K562 (cell line): ENCODE results near the gene YTHDC2. TPM values are rescaled to one million over a fixed set of nuclear protein-coding genes. Genes with fewer than 3 reads are reported as not detected.

Source experiments
- CC2D1A ChIP-seq: fragments of 450-650 bp; IDR thresholded peaks from 2 replicates; pipeline ENCODE4 v1.6.1; 2017; ENCODE audit warnings: mild to moderate bottlenecking
- ILK ChIP-seq: fragments of 450-650 bp; IDR thresholded peaks from 2 replicates; pipeline ENCODE4 v1.6.1; 2016; ENCODE audit warnings: missing genetic modification characterization, low read depth, mild to moderate bottlenecking, missing compliant biosample characterization, moderate library complexity, borderline replicate concordance
- MCM5 ChIP-seq: fragments of 450-650 bp; IDR thresholded peaks from 2 replicates; pipeline ENCODE4 v1.6.1; 2016; ENCODE audit warnings: low read depth
- MYC ChIP-seq, 2 experiments: fragments of 250-450 bp in 1 of 2; sonication (Bioruptor Pico) in 1 of 2; IDR thresholded peaks; 2 replicates each; pipeline versions ENCODE4 v1.5.1 to v1.6.1; 2012 to 2021; ENCODE audit warnings: low read depth in 2 of 2, borderline replicate concordance in 1 of 2, improper control_type of control experiment in 1 of 2, low read length in 1 of 2, mild to moderate bottlenecking in 1 of 2, moderate library complexity in 1 of 2
- RAD21 ChIP-seq, 2 experiments: fragments of 250-450 bp in 1 of 2; fragments of 450-650 bp in 1 of 2; sonication (Bioruptor Pico) in 1 of 2; formaldehyde crosslinking in 1 of 2; IDR thresholded peaks in 1 of 2; conservative IDR thresholded peaks in 1 of 2; 2 replicates each; pipeline versions ENCODE4 v1.4.0 to v1.8.0; 2020 to 2022; ENCODE audit warnings: mild to moderate bottlenecking in 2 of 2, moderate library complexity in 1 of 2
- RB1 ChIP-seq: fragments of 450-650 bp; IDR thresholded peaks from 2 replicates; pipeline ENCODE4 v1.6.1; 2017; ENCODE audit warnings: low read depth, mild to moderate bottlenecking
- RNF2 ChIP-seq: sonication (generic); IDR thresholded peaks from 2 replicates; pipeline ENCODE4 v1.6.1; 2016
- SMARCA4 ChIP-seq: fragments of 450-650 bp; IDR thresholded peaks from 2 replicates; pipeline ENCODE4 v1.6.1; 2016
- SMC3 ChIP-seq: conservative IDR thresholded peaks from 2 replicates; pipeline ENCODE4 v1.6.1; 2011; ENCODE audit warnings: low read depth, low read length, improper control_type of control experiment; ENCODE audit not compliant: insufficient read depth
- TARDBP ChIP-seq: fragments of 450-650 bp; IDR thresholded peaks from 2 replicates; pipeline ENCODE4 v1.6.1; 2016
- TCF3 ChIP-seq: sonication (generic); formaldehyde crosslinking; IDR thresholded peaks from 2 replicates; pipeline ENCODE4 v1.4.0; 2020; ENCODE audit warnings: mild to moderate bottlenecking, missing genetic modification reagents
- ZBTB7A ChIP-seq: IDR thresholded peaks from 2 replicates; pipeline ENCODE4 v1.6.1; 2011; ENCODE audit warnings: low read depth, mild to moderate bottlenecking, low read length, moderate library complexity, borderline replicate concordance; ENCODE audit not compliant: control insufficient read depth
- polyA plus RNA-seq, 8 experiments: library from polyadenylated mRNA; depleted of rRNA in 4 of 8; stranded (reverse) in 5 of 8; unstranded in 3 of 8; fragments of >200 nt; fragmentation: Nextera tagmentation in 2 of 8; fragmentation: Illumina TruSeq in 1 of 8; extraction: Ambion mirVana in 2 of 8; extraction: Trizol in 1 of 8; gene quantifications; 2 replicates each; pipeline versions ENCODE4 v1.2.1 to v1.2.3, GENCODE V29; 2011 to 2014; ENCODE audit warnings: inconsistent platforms in 1 of 8, missing spikeins in 1 of 8
- total RNA-seq, 7 experiments: library from RNA; depleted of rRNA in 6 of 7; stranded (reverse); fragments of >200 nt in 6 of 7; fragmentation: Illumina TruSeq in 2 of 7; extraction: Trizol in 2 of 7; gene quantifications; 2 replicates each; pipeline versions ENCODE4 v1.2.1 to v1.2.3, GENCODE V29; 2011 to 2021; ENCODE audit warnings: low replicate concordance in 1 of 7
- TF ChIP-seq, protein P1 (sequence below): fragments of 450-650 bp; formaldehyde crosslinking; IDR thresholded peaks from 2 replicates; pipeline ENCODE4 v1.4.0; 2020; ENCODE audit warnings: mild to moderate bottlenecking, moderate library complexity
- TF ChIP-seq, protein P2 (sequence below): fragments of 200-800 bp; sonication (Bioruptor generic); IDR thresholded peaks from 2 replicates; pipeline ENCODE4 v1.6.1; 2017; ENCODE audit warnings: missing genetic modification characterization, missing compliant biosample characterization
- TF ChIP-seq, protein P3 (sequence below), 2 experiments: fragments of 450-650 bp; formaldehyde crosslinking in 1 of 2; IDR thresholded peaks; 2 replicates each; pipeline versions ENCODE4 v1.4.0 to v1.6.1; 2014 to 2020; ENCODE audit warnings: mild to moderate bottlenecking in 2 of 2, borderline replicate concordance in 1 of 2, low read depth in 1 of 2

YTHDC2 gene
- total and polyA plus RNA-seq, 9 of the 15 experiments (the other 6 are each of a cell fraction or from before 2014, with no cell fraction given), result 2.7 to 21.6 (median 15.9) TPM

DNA sequence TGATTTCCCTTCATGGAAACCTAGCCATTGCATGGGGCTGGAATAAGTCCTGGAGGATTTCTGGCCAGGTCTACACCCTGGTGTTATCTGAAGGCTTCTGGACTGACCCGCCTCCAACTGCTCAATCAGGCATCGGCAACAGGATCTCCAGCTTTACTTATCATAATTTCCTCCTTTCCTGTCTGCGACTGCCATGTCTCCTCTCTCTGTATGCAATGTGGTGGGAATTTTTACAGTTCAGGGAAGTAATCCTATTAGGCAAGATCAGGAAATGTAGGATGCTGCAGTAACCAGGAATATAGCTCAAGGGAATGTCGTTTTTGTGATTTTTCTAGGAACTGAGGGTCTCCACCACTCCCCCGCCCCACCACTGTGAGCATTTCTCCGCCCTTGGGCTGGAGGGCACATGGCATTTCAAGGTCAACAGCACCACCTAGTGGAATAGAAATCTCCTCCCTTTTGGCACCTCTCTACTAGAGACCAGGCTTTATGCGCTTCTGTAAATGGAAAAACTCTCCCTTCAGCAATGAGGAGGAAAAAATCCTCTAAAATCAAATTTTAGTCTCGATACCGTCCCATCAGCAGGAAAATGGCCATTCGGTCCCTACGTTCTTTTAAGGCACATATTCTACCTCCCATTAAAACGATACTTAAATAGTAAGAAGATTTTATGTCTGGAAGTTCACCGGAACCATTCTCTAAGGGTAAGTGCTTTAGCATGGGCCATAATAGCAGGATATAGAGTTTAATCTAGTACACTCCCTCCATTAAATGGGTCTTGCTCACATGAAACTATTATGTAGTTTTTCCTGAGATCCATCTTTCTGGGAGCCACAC, 93.0 kb downstream of the YTHDC2 start (continued):
- TF ChIP-seq, protein P1, sequence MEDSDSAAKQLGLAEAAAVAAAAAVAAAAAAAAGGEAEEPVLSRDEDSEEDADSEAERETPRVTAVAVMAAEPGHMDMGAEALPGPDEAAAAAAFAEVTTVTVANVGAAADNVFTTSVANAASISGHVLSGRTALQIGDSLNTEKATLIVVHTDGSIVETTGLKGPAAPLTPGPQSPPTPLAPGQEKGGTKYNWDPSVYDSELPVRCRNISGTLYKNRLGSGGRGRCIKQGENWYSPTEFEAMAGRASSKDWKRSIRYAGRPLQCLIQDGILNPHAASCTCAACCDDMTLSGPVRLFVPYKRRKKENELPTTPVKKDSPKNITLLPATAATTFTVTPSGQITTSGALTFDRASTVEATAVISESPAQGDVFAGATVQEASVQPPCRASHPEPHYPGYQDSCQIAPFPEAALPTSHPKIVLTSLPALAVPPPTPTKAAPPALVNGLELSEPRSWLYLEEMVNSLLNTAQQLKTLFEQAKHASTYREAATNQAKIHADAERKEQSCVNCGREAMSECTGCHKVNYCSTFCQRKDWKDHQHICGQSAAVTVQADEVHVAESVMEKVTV (CRISPR knock-in tag), result peak; percentile 78; the same call in 1 of the 2 replicates
- TF ChIP-seq ILK (tag) (no peak), TARDBP (no peak), CC2D1A (0 out of 2 replicates have a peak, but pooled peaks have one; percentile 46), RNF2 (no peak), SMARCA4 (0 out of 2 replicates have a peak, but pooled peaks have one; percentile 11), TCF3 (CRISPR knock-in tag) (0 out of 2 replicates have a peak, but pooled peaks have one; percentile 5), SMC3 (peak; percentile 62; the same call in 1 of the 2 replicates), MYC (IDR thresholded peaks at IDR 0.05; ENCODE audit: low read depth, low read length) (no peak), MYC (CRISPR knock-in tag; IDR thresholded peaks at IDR 0.05; ENCODE audit: borderline replicate concordance, low read depth) (no peak), MCM5 (no peak), RB1 (peak; percentile 55; the same call in 1 of the 2 replicates), RAD21 (CRISPR knock-in tag; conservative IDR thresholded peaks at IDR 0.05 in 1 of 2, IDR thresholded peaks at IDR 0.05 in 1 of 2) (peak; percentile 91 to 95), ZBTB7A (peak; percentile 93)
- TF ChIP-seq, protein P2, sequence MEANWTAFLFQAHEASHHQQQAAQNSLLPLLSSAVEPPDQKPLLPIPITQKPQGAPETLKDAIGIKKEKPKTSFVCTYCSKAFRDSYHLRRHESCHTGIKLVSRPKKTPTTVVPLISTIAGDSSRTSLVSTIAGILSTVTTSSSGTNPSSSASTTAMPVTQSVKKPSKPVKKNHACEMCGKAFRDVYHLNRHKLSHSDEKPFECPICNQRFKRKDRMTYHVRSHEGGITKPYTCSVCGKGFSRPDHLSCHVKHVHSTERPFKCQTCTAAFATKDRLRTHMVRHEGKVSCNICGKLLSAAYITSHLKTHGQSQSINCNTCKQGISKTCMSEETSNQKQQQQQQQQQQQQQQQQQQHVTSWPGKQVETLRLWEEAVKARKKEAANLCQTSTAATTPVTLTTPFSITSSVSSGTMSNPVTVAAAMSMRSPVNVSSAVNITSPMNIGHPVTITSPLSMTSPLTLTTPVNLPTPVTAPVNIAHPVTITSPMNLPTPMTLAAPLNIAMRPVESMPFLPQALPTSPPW (CRISPR knock-in tag), result peak; percentile 41; the same call in 1 of the 2 replicates
- TF ChIP-seq, protein P3, sequence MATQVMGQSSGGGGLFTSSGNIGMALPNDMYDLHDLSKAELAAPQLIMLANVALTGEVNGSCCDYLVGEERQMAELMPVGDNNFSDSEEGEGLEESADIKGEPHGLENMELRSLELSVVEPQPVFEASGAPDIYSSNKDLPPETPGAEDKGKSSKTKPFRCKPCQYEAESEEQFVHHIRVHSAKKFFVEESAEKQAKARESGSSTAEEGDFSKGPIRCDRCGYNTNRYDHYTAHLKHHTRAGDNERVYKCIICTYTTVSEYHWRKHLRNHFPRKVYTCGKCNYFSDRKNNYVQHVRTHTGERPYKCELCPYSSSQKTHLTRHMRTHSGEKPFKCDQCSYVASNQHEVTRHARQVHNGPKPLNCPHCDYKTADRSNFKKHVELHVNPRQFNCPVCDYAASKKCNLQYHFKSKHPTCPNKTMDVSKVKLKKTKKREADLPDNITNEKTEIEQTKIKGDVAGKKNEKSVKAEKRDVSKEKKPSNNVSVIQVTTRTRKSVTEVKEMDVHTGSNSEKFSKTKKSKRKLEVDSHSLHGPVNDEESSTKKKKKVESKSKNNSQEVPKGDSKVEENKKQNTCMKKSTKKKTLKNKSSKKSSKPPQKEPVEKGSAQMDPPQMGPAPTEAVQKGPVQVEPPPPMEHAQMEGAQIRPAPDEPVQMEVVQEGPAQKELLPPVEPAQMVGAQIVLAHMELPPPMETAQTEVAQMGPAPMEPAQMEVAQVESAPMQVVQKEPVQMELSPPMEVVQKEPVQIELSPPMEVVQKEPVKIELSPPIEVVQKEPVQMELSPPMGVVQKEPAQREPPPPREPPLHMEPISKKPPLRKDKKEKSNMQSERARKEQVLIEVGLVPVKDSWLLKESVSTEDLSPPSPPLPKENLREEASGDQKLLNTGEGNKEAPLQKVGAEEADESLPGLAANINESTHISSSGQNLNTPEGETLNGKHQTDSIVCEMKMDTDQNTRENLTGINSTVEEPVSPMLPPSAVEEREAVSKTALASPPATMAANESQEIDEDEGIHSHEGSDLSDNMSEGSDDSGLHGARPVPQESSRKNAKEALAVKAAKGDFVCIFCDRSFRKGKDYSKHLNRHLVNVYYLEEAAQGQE (IDR thresholded peaks at IDR 0.05; ENCODE audit: borderline replicate concordance), result peak; percentile 68; the same call in 1 of the 2 replicates
- TF ChIP-seq, protein P3 (CRISPR knock-in tag; IDR thresholded peaks at IDR 0.05; ENCODE audit: low read depth), result no peak
